ENCODE data around the gene EMP2.

EMP2 gene

GRCh38 chr16:10601444-10602408, 21.3 kb upstream of the EMP2 start:
- no peak for TF ChIP-seq CTCF (IDR thresholded peaks at IDR 0.05; ENCODE audit: control insufficient read depth, insufficient read depth, low read depth, low read length, missing control alignments)
- no peak overlapping the region for H3K4me3 ChIP-seq (ENCODE audit: control insufficient read depth, low read depth, low read length)
- no peak for DNase-seq (ENCODE audit: low read depth)

- TF ChIP-seq CTCF (IDR thresholded peaks at IDR 0.05; ENCODE audit: control insufficient read depth, insufficient read depth, low read depth, low read length, missing control alignments): no peak
- no peak overlapping the region for H3K4me3 ChIP-seq (ENCODE audit: control insufficient read depth, low read depth, low read length)
- DNase-seq (ENCODE audit: low read depth): peak; percentile 43
These were observed 20.5 kb upstream of the EMP2 start for GRCh38 chr16:10600782-10601443.

- H3K4me3 ChIP-seq (ENCODE audit: control insufficient read depth, low read depth, low read length): no peak overlapping the region
- TF ChIP-seq CTCF (IDR thresholded peaks at IDR 0.05; ENCODE audit: control insufficient read depth, insufficient read depth, low read depth, low read length, missing control alignments): no peak
- DNase-seq (ENCODE audit: low read depth): no peak
These were observed 19.2 kb upstream of the EMP2 start for GRCh38 chr16:10599626-10600025.

- TF ChIP-seq CTCF (IDR thresholded peaks at IDR 0.05; ENCODE audit: control insufficient read depth, insufficient read depth, low read depth, low read length, missing control alignments): no peak
- H3K4me3 ChIP-seq (ENCODE audit: control insufficient read depth, low read depth, low read length): no peak overlapping the region
- DNase-seq (ENCODE audit: low read depth): no peak
These were observed 17.8 kb upstream of the EMP2 start for GRCh38 chr16:10598157-10598556.

GRCh38 chr16:10597187-10597601, 16.8 kb upstream of the EMP2 start:
- DNase-seq (ENCODE audit: low read depth): no peak
- no peak for TF ChIP-seq CTCF (IDR thresholded peaks at IDR 0.05; ENCODE audit: control insufficient read depth, insufficient read depth, low read depth, low read length, missing control alignments)
- no peak overlapping the region for H3K4me3 ChIP-seq (ENCODE audit: control insufficient read depth, low read depth, low read length)

GRCh38 chr16:10594312-10594950, 14.0 kb upstream of the EMP2 start:
- no peak for TF ChIP-seq CTCF (IDR thresholded peaks at IDR 0.05; ENCODE audit: control insufficient read depth, insufficient read depth, low read depth, low read length, missing control alignments)
- H3K4me3 ChIP-seq (ENCODE audit: control insufficient read depth, low read depth, low read length): no peak overlapping the region
- no peak for DNase-seq (ENCODE audit: low read depth)
